H9 (cell line): Measurements from ENCODE around the gene DSG4. TPM values are rescaled to one million over a fixed set of nuclear protein-coding genes. Genes with fewer than 3 reads are reported as not detected.

Experiments
- DNase-seq: peaks from one replicate; pipeline ENCODE4 v3.0.0-alpha.2; 2017
- H2AFZ ChIP-seq: one replicate; pipeline ENCODE4 v1.6.1; 2013; ENCODE audit warnings: mild to moderate bottlenecking, low read length, control low read depth, moderate library complexity
- H2AK5ac ChIP-seq: 2 replicates; pipeline ENCODE4 v1.6.1; 2013; ENCODE audit warnings: low read length, control low read depth, mixed read lengths; ENCODE audit not compliant: insufficient read length
- H2BK120ac ChIP-seq: one replicate; pipeline ENCODE4 v1.6.1; 2013; ENCODE audit warnings: low read depth, mild to moderate bottlenecking, low read length, control low read depth, inconsistent platforms; ENCODE audit not compliant: poor library complexity, severe bottlenecking
- H2BK12ac ChIP-seq: 2 replicates; pipeline ENCODE4 v1.6.1; 2013; ENCODE audit warnings: low read length, control low read depth, mixed read lengths, low read depth; ENCODE audit not compliant: insufficient read length
- H2BK15ac ChIP-seq: 2 replicates; pipeline ENCODE4 v1.6.1; 2013; ENCODE audit warnings: low read depth, low read length, control low read depth
- H2BK20ac ChIP-seq: one replicate; pipeline ENCODE4 v1.6.1; 2013; ENCODE audit warnings: low read depth, mild to moderate bottlenecking, low read length, control low read depth, inconsistent platforms; ENCODE audit not compliant: poor library complexity, severe bottlenecking
- H2BK5ac ChIP-seq: 2 replicates; pipeline ENCODE4 v1.6.1; 2013; ENCODE audit warnings: low read length, control low read depth, mixed read lengths; ENCODE audit not compliant: insufficient read length
- H3K14ac ChIP-seq: 2 replicates; pipeline ENCODE4 v1.6.1; 2013; ENCODE audit warnings: low read length, control low read depth; ENCODE audit not compliant: insufficient read depth
- H3K18ac ChIP-seq: 2 replicates; pipeline ENCODE4 v1.6.1; 2013; ENCODE audit warnings: low read depth, mild to moderate bottlenecking, mixed read lengths, low read length, control low read depth; ENCODE audit not compliant: insufficient read length
- H3K23ac ChIP-seq: 2 replicates; pipeline ENCODE4 v1.6.1; 2013; ENCODE audit warnings: low read length, control low read depth, mixed read lengths, low read depth; ENCODE audit not compliant: insufficient read length
- H3K23me2 ChIP-seq: 2 replicates; pipeline ENCODE4 v1.6.1; 2013; ENCODE audit warnings: low read depth, mild to moderate bottlenecking, mixed read lengths, low read length, control low read depth; ENCODE audit not compliant: insufficient read length, poor library complexity, severe bottlenecking
- H3K27ac ChIP-seq: 2 replicates; pipeline ENCODE4 v1.5.1; 2013; ENCODE audit warnings: low read length, control low read depth, mixed read lengths, low read depth; ENCODE audit not compliant: insufficient read length
- H3K27me3 ChIP-seq: 2 replicates; pipeline ENCODE4 v1.6.1; 2013; ENCODE audit warnings: low read length, control low read depth, inconsistent platforms; ENCODE audit not compliant: insufficient read depth
- H3K4ac ChIP-seq: 2 replicates; pipeline ENCODE4 v1.6.1; 2013; ENCODE audit warnings: low read depth, mild to moderate bottlenecking, control low read depth, inconsistent platforms, low read length, moderate library complexity
- H3K4me1 ChIP-seq: 2 replicates; pipeline ENCODE4 v1.6.1; 2013; ENCODE audit warnings: low read length, control low read depth, inconsistent platforms; ENCODE audit not compliant: insufficient read depth
- H3K4me2 ChIP-seq: 2 replicates; pipeline ENCODE4 v1.6.1; 2013; ENCODE audit warnings: low read length, control low read depth, mixed read lengths; ENCODE audit not compliant: insufficient read length, insufficient read depth
- H3K56ac ChIP-seq: 2 replicates; pipeline ENCODE4 v1.6.1; 2013; ENCODE audit warnings: low read depth, mild to moderate bottlenecking, mixed read lengths, low read length, control low read depth; ENCODE audit not compliant: insufficient read length
- H3K79me1 ChIP-seq: 2 replicates; pipeline ENCODE4 v1.6.1; 2013; ENCODE audit warnings: low read depth, mild to moderate bottlenecking, moderate library complexity, low read length, control low read depth, inconsistent platforms; ENCODE audit not compliant: insufficient read depth, poor library complexity, severe bottlenecking
- H3K79me2 ChIP-seq: 2 replicates; pipeline ENCODE4 v1.6.1; 2013; ENCODE audit warnings: low read length, control low read depth, inconsistent platforms; ENCODE audit not compliant: insufficient read depth
- H3K9ac ChIP-seq: 2 replicates; pipeline ENCODE4 v1.6.1; 2013; ENCODE audit warnings: low read length, control low read depth, mixed read lengths; ENCODE audit not compliant: insufficient read length; ENCODE audit errors: extremely low read depth
- H3K9me3 ChIP-seq: one replicate; pipeline ENCODE4 v1.6.1; 2013; ENCODE audit warnings: low read depth, low read length, inconsistent platforms; ENCODE audit not compliant: control insufficient read depth
- H3T11ph ChIP-seq: one replicate; pipeline ENCODE4 v1.6.1; 2013; ENCODE audit warnings: mild to moderate bottlenecking, low read length, control low read depth, inconsistent platforms
- H4K20me1 ChIP-seq: one replicate; pipeline ENCODE4 v1.6.1; 2013; ENCODE audit not compliant: control insufficient read depth, insufficient read length, insufficient read depth
- H4K5ac ChIP-seq: 2 replicates; pipeline ENCODE4 v1.6.1; 2013; ENCODE audit warnings: low read depth, mild to moderate bottlenecking, mixed read lengths, low read length, control low read depth; ENCODE audit not compliant: insufficient read length
- H4K8ac ChIP-seq: replicated peaks from 2 replicates; pipeline ENCODE4 v1.6.1; 2013; ENCODE audit warnings: low read length, control low read depth, mixed read lengths, low read depth; ENCODE audit not compliant: insufficient read length
- H4K91ac ChIP-seq: 2 replicates; pipeline ENCODE4 v1.6.1; 2013; ENCODE audit warnings: low read depth, mild to moderate bottlenecking, moderate library complexity, mixed read lengths, low read length, control low read depth; ENCODE audit not compliant: insufficient read length
- H3K27ac Mint-ChIP-seq, 3 experiments: 2 replicates in 2 of 3; 3 replicates in 1 of 3; pipeline ENCODE4 v1.8.0; 2020 to 2021; ENCODE audit warnings: mixed read lengths in 3 of 3, mild to moderate bottlenecking in 1 of 3, moderate library complexity in 1 of 3
- H3K27me3 Mint-ChIP-seq: 2 replicates; pipeline ENCODE4 v1.8.0; 2021; ENCODE audit warnings: low read depth, mild to moderate bottlenecking, moderate library complexity, mixed read lengths
- H3K36me3 Mint-ChIP-seq, 3 experiments: 2 replicates in 2 of 3; 3 replicates in 1 of 3; pipeline ENCODE4 v1.8.0; 2020 to 2021; ENCODE audit warnings: low read depth in 3 of 3, mixed read lengths in 3 of 3; ENCODE audit not compliant: insufficient read depth in 1 of 3
- H3K4me1 Mint-ChIP-seq, 2 experiments: 2 replicates each; pipeline ENCODE4 v1.8.0; 2020; ENCODE audit warnings: mixed read lengths in 2 of 2
- H3K4me3 Mint-ChIP-seq, 2 experiments: 2 replicates in 1 of 2; 3 replicates in 1 of 2; pipeline ENCODE4 v1.8.0; 2020 to 2021; ENCODE audit warnings: mild to moderate bottlenecking in 2 of 2, mixed read lengths in 2 of 2, moderate library complexity in 1 of 2
- H3K9me3 Mint-ChIP-seq, 2 experiments: 2 replicates in 1 of 2; 3 replicates in 1 of 2; pipeline ENCODE4 v1.8.0; 2020; ENCODE audit warnings: mild to moderate bottlenecking in 2 of 2, mixed read lengths in 2 of 2, moderate library complexity in 1 of 2
- CTCF ChIP-seq: fragments of 200-600 bp; sonication (generic); conservative IDR thresholded peaks from 3 replicates; pipeline ENCODE4 v1.8.0; 2021; ENCODE audit warnings: antibody characterized with exemption, mild to moderate bottlenecking
- WGBS: extraction: QIAGEN DNeasy Blood & Tissue Kit; methylation state at CpG from one replicate; pipeline ENCODE4 v1.1.7; 2013; ENCODE audit warnings: missing lambda C conversion rate, low lambda C conversion rate, mixed read lengths; ENCODE audit not compliant: insufficient read length; ENCODE audit errors: extremely low coverage; 5-methylcytosine and 5-hydroxymethylcytosine counted together
- total RNA-seq: library from RNA; stranded (reverse); gene quantifications from 2 replicates; pipeline ENCODE4 v1.2.1, GENCODE V29; 2021

DSG4 gene
- total RNA-seq, 1 experiment from 2014 or later, result not detected

- Histone ChIP-seq H3T11ph (no peak overlapping the region), H4K5ac (no peak overlapping the region), H3K23ac (no peak overlapping the region), H3K56ac (no peak overlapping the region), H3K27ac (no peak overlapping the region), H3K14ac (no peak overlapping the region), H3K9me3 (no peaks in the 10 kb centered on the region), H3K23me2 (no peaks in the 10 kb centered on the region), H2BK5ac (no peak overlapping the region), H3K4ac (no peak overlapping the region), H3K9ac (no peak overlapping the region), H2BK120ac (no peak overlapping the region), H3K18ac (no peak overlapping the region), H3K79me1 (no peaks in the 10 kb centered on the region), H2BK15ac (no peak overlapping the region), H2AK5ac (no peak overlapping the region), H3K27me3 (no peaks in the 10 kb centered on the region), H3K4me2 (no peak overlapping the region), H2AFZ (no peak overlapping the region), H2BK20ac (no peak overlapping the region), H3K79me2 (no peaks in the 10 kb centered on the region), H2BK12ac (no peak overlapping the region), H4K8ac (no peak overlapping the region), H3K4me1 (no peaks in the 10 kb centered on the region), H4K20me1 (no peaks in the 10 kb centered on the region), H4K91ac (no peak overlapping the region)
- Mint-ChIP-seq H3K27me3 (no peaks in the 10 kb centered on the region), H3K27ac (no peak overlapping the region), H3K4me3 (no peak overlapping the region), H3K4me1 (no peaks in the 10 kb centered on the region), H3K36me3 (no peaks in the 10 kb centered on the region), H3K9me3 (no peaks in the 10 kb centered on the region)
- no CpG with 5 or more reads among the region's 6 CpGs for WGBS
- TF ChIP-seq CTCF, result no peak
- DNase-seq, result no peak
Observed at GRCh38 chr18:31439807-31440325, 63.3 kb downstream of the DSG4 start.
